H1 (cell line): Measurements from ENCODE around the gene CCR8. TPM values are rescaled to one million over a fixed set of nuclear protein-coding genes. Genes with fewer than 3 reads are reported as not detected.

ENCODE experiments used
- CTCF ChIA-PET: fragments of 300-600 bp; sonication (Branson Sonifier 250); formaldehyde crosslinking; loops from one replicate; lab custom pipeline; 2021; ENCODE audit not compliant: partially characterized antibody; lab: Charles Lee
- POLR2A ChIA-PET: fragments of 300-600 bp; sonication (Branson Sonifier 250); formaldehyde crosslinking; loops from one replicate; lab custom pipeline; 2021; ENCODE audit warnings: inconsistent platforms; ENCODE audit not compliant: partially characterized antibody; lab: Charles Lee
- DNase-seq, 2 experiments: peaks; one replicate each; pipeline versions ENCODE4 v3.0.0 to v3.0.0-alpha.2; 2010 to 2022; ENCODE audit warnings: low spot score in 2 of 2, low read depth in 1 of 2, mixed read lengths in 1 of 2
- FAIRE-seq: peaks from 2 replicates; lab custom pipeline; 2011; peaks lifted over from hg19 to GRCh38; lab: Jason Lieb, UNC
- H2AFZ ChIP-seq: 2 replicates; pipeline ENCODE4 v1.8.1; 2012; ENCODE audit warnings: low read length, inconsistent platforms
- H2AK5ac ChIP-seq: 2 replicates; pipeline ENCODE4 v1.6.1; 2013; ENCODE audit warnings: low read depth, low read length
- H2BK120ac ChIP-seq: replicated peaks from 2 replicates; pipeline ENCODE3; 2013; ENCODE audit warnings: low read depth, low read length, inconsistent platforms
- H2BK12ac ChIP-seq: 2 replicates; pipeline ENCODE4 v1.6.1; 2013; ENCODE audit warnings: low read depth, low read length
- H2BK15ac ChIP-seq: 2 replicates; pipeline ENCODE4 v1.6.1; 2013; ENCODE audit warnings: low read length
- H2BK20ac ChIP-seq: 2 replicates; pipeline ENCODE4 v1.6.1; 2013; ENCODE audit warnings: low read length
- H2BK5ac ChIP-seq: 2 replicates; pipeline ENCODE4 v1.6.1; 2013; ENCODE audit warnings: low read depth, low read length
- H3K14ac ChIP-seq: 2 replicates; pipeline ENCODE4 v1.6.1; 2013; ENCODE audit warnings: inconsistent platforms; ENCODE audit not compliant: insufficient read length
- H3K18ac ChIP-seq: 2 replicates; pipeline ENCODE4 v1.6.1; 2013; ENCODE audit warnings: low read length; ENCODE audit errors: extremely low read depth
- H3K23ac ChIP-seq: 2 replicates; pipeline ENCODE4 v1.6.1; 2013; ENCODE audit warnings: inconsistent platforms; ENCODE audit not compliant: insufficient read length
- H3K23me2 ChIP-seq: 2 replicates; pipeline ENCODE4 v1.6.1; 2013; ENCODE audit warnings: low read depth, low read length
- H3K27ac ChIP-seq: 2 replicates; pipeline ENCODE4 v1.6.1; 2011; ENCODE audit warnings: low read depth, low read length, inconsistent platforms
- H3K27me3 ChIP-seq, 4 experiments: replicated peaks in 1 of 4; 1 replicate in 1 of 4; 2 replicates in 3 of 4; pipeline versions ENCODE4 v1.6.1 to v1.8.1; 2011 to 2013; ENCODE audit warnings: low read length in 3 of 4, mild to moderate bottlenecking in 3 of 4, inconsistent platforms in 2 of 4, mixed read lengths in 2 of 4, moderate library complexity in 1 of 4; ENCODE audit not compliant: control insufficient read depth in 3 of 4, insufficient read depth in 3 of 4; ENCODE audit errors: extremely low read depth in 1 of 4
- H3K36me3 ChIP-seq, 4 experiments: 2 replicates each; pipeline versions ENCODE4 v1.6.1 to v1.8.1; 2011 to 2013; ENCODE audit warnings: mild to moderate bottlenecking in 4 of 4, low read length in 3 of 4, moderate library complexity in 2 of 4, control low read depth in 1 of 4, inconsistent platforms in 1 of 4; ENCODE audit not compliant: insufficient read depth in 4 of 4, control insufficient read depth in 2 of 4
- H3K4ac ChIP-seq: replicated peaks from 2 replicates; pipeline ENCODE3; 2013; ENCODE audit warnings: low read length, low read depth, mixed read lengths, inconsistent platforms; ENCODE audit not compliant: insufficient read length
- H3K4me1 ChIP-seq, 4 experiments: replicated peaks in 1 of 4; 1 replicate in 1 of 4; 2 replicates in 3 of 4; pipeline versions ENCODE4 v1.6.1 to v1.8.1; 2011 to 2013; ENCODE audit warnings: low read length in 3 of 4, inconsistent platforms in 2 of 4, mixed read lengths in 1 of 4; ENCODE audit not compliant: insufficient read depth in 4 of 4, control insufficient read depth in 3 of 4
- H3K4me2 ChIP-seq, 2 experiments: 2 replicates each; pipeline versions ENCODE4 v1.6.1 to v1.8.1; 2011 to 2013; ENCODE audit warnings: low read depth in 2 of 2, low read length in 2 of 2, control low read depth in 1 of 2, inconsistent platforms in 1 of 2, mild to moderate bottlenecking in 1 of 2; ENCODE audit not compliant: insufficient read depth in 1 of 2
- H3K4me3 ChIP-seq, 4 experiments: fragments of 200-600, 300-600 bp in 1 of 4; sonication (generic), shearing (Covaris generic), sonication (Bioruptor Twin) in 1 of 4; 2 replicates each; pipeline versions ENCODE4 v1.5.1 to v1.8.1; 2011 to 2016; ENCODE audit warnings: low read length in 4 of 4, low read depth in 3 of 4, control low read depth in 2 of 4, inconsistent platforms in 2 of 4, mild to moderate bottlenecking in 2 of 4, mixed read lengths in 1 of 4, moderate library complexity in 1 of 4; ENCODE audit not compliant: insufficient read depth in 2 of 4; ENCODE audit errors: extremely low read depth in 1 of 4
- H3K56ac ChIP-seq: replicated peaks from 2 replicates; pipeline ENCODE3; 2013; ENCODE audit warnings: low read depth, mild to moderate bottlenecking, mixed read lengths, low read length, inconsistent platforms; ENCODE audit not compliant: insufficient read length
- H3K79me1 ChIP-seq: 2 replicates; pipeline ENCODE4 v1.6.1; 2013; ENCODE audit warnings: low read depth, low read length, control low read depth
- H3K79me2 ChIP-seq, 2 experiments: 2 replicates each; pipeline versions ENCODE4 v1.6.1 to v1.8.1; 2012 to 2013; ENCODE audit warnings: low read length in 2 of 2, mild to moderate bottlenecking in 2 of 2, inconsistent platforms in 1 of 2; ENCODE audit not compliant: insufficient read depth in 2 of 2, control insufficient read depth in 1 of 2
- H3K9ac ChIP-seq, 4 experiments: replicated peaks in 1 of 4; 1 replicate in 1 of 4; 2 replicates in 3 of 4; pipeline versions ENCODE4 v1.6.1 to v1.8.1; 2011 to 2013; ENCODE audit warnings: low read depth in 3 of 4, low read length in 3 of 4, control low read depth in 2 of 4, mild to moderate bottlenecking in 2 of 4, moderate library complexity in 2 of 4, inconsistent platforms in 1 of 4; ENCODE audit errors: extremely low read depth in 1 of 4
- H3K9me3 ChIP-seq, 2 experiments: 2 replicates each; pipeline versions ENCODE4 v1.6.1 to v1.8.1; 2012 to 2013; ENCODE audit warnings: mild to moderate bottlenecking in 2 of 2, moderate library complexity in 2 of 2, control low read depth in 1 of 2, inconsistent platforms in 1 of 2, low read depth in 1 of 2, low read length in 1 of 2, mixed read lengths in 1 of 2; ENCODE audit not compliant: insufficient read depth in 2 of 2
- H4K20me1 ChIP-seq, 2 experiments: replicated peaks in 1 of 2; 2 replicates each; pipeline versions ENCODE3 to v1.8.1; 2011 to 2013; ENCODE audit warnings: inconsistent platforms in 2 of 2, low read length in 2 of 2, mild to moderate bottlenecking in 1 of 2; ENCODE audit not compliant: insufficient read depth in 2 of 2, control insufficient read depth in 1 of 2
- H4K5ac ChIP-seq: 2 replicates; pipeline ENCODE4 v1.6.1; 2013; ENCODE audit warnings: low read length, low read depth, mixed read lengths, inconsistent platforms; ENCODE audit not compliant: insufficient read length
- H4K8ac ChIP-seq: 2 replicates; pipeline ENCODE4 v1.8.0; 2013; ENCODE audit warnings: mild to moderate bottlenecking, moderate library complexity, low read length, inconsistent platforms; ENCODE audit not compliant: insufficient read depth; ENCODE audit errors: extremely low read depth
- H4K91ac ChIP-seq: replicated peaks from 2 replicates; pipeline ENCODE3; 2013; ENCODE audit warnings: low read length, mixed read lengths, inconsistent platforms; ENCODE audit not compliant: insufficient read length
- WGBS, 2 experiments: shearing (Covaris generic) in 1 of 2; methylation state at CpG; one replicate each; pipeline versions ENCODE4 v1.1.6 to v1.1.7; 2013 to 2015; ENCODE audit warnings: low lambda C conversion rate in 2 of 2, mixed read lengths in 2 of 2, inconsistent platforms in 1 of 2, low coverage in 1 of 2, missing lambda C conversion rate in 1 of 2; ENCODE audit not compliant: insufficient replicate concordance in 2 of 2, insufficient coverage in 1 of 2, insufficient read length in 1 of 2; ENCODE audit errors: extremely low coverage in 1 of 2, missing lambda C conversion rate in 1 of 2; 5-methylcytosine and 5-hydroxymethylcytosine counted together
- polyA plus RNA-seq, 7 experiments: library from polyadenylated mRNA; depleted of rRNA in 3 of 7; stranded (reverse) in 5 of 7; unstranded in 2 of 7; fragments of >200 nt in 5 of 7; fragments of 200-250 nt in 2 of 7; gene quantifications; 1 replicate in 5 of 7; 2 replicates in 1 of 7; 4 replicates in 1 of 7; pipeline versions ENCODE4 v1.2.1 to v1.2.3, GENCODE V29; 2011 to 2013; ENCODE audit warnings: missing spikeins in 2 of 7, mixed read lengths in 2 of 7
- total RNA-seq: library from RNA; stranded (reverse); fragmentation: NEBNext Ultra II Directional; extraction: Animal tissue kit (Norgen Biotek cat#: 25700); gene quantifications from 2 replicates; pipeline ENCODE4 v1.2.1, GENCODE V29; 2021

CCR8 gene
- total and polyA plus RNA-seq, 2 of the 8 experiments (the other 6 are each of a cell fraction or from before 2014, with no cell fraction given) = 0.35 TPM; not detected in 1

DNA sequence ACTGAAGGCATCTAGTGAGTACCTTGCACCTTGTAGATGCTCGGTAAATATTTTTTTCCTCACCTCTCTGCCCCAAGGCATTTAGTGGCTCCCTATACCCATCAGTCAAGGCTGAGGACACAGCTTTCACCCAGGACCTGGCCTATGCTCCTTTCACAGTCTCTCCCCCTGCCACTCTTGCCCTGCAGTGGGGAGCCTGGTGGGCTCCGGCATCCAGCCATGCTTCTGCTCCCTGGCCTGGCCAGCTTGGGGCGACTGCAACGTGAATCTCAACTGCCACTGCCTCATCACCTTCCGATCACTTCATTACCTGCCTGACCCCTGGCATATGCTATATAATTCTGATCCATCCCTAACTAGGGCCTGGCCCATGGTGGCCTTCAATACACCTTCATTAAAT is 48.9 kb upstream of the CCR8 start:
- Histone ChIP-seq H2AK5ac (no peak overlapping the region), H3K56ac (no peak overlapping the region), H4K8ac (peak overlapping the region; percentile 2; the same call in 1 of the 2 replicates), H3K4ac (no peak overlapping the region), H2BK5ac (no peak overlapping the region), H3K18ac (no peak overlapping the region), H2BK12ac (no peak overlapping the region), H4K5ac (no peak overlapping the region), H3K79me1 (no peaks in the 10 kb centered on the region), H3K4me1 (no peaks in the 10 kb centered on the region), H3K9ac (no peak overlapping the region), H2BK15ac (no peak overlapping the region), H3K4me2 (no peak overlapping the region), H3K14ac (no peak overlapping the region), H3K27me3 (no peaks in the 10 kb centered on the region), H3K23me2 (no peaks in the 10 kb centered on the region), H3K27ac (no peak overlapping the region), H4K20me1 (no peaks in the 10 kb centered on the region), H3K36me3 (no peaks in the 10 kb centered on the region), H3K4me3 (no peak overlapping the region), H3K79me2 (no peaks in the 10 kb centered on the region), H2BK120ac (no peak overlapping the region), H3K23ac (no peak overlapping the region), H2BK20ac (no peak overlapping the region), H2AFZ (no peak overlapping the region), H3K9me3 (no peaks in the 10 kb centered on the region), H4K91ac (no peak overlapping the region)
- WGBS, 2 experiments = 95% methylated on average over 5 of the region's 5 CpGs; no CpG with 5 or more reads in 1 of the 2 experiments
- ChIA-PET POLR2A (no interaction called here), CTCF (interaction anchor here (0.8 to 30.1 kb wide), 9 partner anchors 8 to 178 kb away, joined by 3 to 767 read pairs (median 10); partner anchors contain the start of gene XIRP1)
- DNase-seq (no peak), FAIRE-seq (no peak)
